Esophagus mucosa (tissue), 1 donor: ENCODE results near the gene NT5DC2. TPM values are rescaled to one million over a fixed set of nuclear protein-coding genes. Genes with fewer than 3 reads are reported as not detected.

ENCODE experiments used
- ATAC-seq: fragments of 200-7000 bp; cut with Tn5 transposase; one replicate; pipeline ENCODE4 v1.9.1; 2020
- total RNA-seq: library from RNA; stranded (reverse); gene quantifications from one replicate; pipeline ENCODE4 v1.2.4, GENCODE V29; 2023
- donor health status: DM: yes; HTN: yes; CAD: no.

NT5DC2 gene
- total RNA-seq, 1 donor from 2014 or later = 55.0 TPM

DNA sequence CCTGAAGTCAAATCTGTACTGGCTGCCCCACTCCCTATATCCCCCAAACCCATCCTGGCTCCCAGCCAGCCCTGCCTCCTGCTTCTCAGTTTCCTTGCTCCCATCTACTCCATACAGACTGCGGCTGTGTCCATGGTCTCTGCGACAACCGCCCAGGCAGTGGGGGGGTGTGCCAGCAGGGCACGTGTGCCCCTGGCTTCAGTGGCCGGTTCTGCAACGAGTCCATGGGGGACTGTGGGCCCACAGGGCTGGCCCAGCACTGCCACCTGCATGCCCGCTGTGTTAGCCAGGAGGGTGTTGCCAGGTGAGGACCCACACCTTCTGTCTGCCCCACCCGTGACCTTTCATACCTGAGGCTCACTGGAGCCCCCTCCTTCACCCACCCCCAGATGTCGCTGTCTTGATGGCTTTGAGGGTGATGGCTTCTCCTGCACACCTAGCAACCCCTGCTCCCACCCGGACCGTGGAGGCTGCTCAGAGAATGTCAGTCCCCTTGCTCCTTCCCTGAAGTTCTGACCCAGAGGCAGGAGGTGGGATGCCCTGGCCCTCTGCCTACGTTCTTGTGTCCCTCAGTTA, 23.8 kb downstream of the NT5DC2 start:
- no peak for ATAC-seq

DNA sequence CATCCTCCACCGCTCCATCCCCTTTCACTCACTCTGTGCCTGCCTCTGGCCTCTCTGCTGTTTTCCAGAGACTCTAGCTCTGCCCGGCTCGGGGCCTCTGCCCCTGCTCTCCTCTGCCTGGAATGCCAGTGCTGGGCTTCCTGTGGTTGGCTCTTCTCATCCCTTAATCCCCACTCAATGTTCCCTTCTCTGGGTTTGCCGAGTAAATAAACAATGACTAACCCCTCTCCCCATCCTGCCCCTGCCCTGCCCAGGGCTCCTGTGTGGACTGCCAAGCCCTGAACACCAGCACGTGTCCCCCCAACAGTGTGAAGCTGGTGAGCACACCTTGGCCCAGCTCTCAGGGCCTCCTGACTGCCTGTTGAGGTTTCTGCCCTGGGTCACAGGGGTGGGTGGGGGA, 26.3 kb downstream of the NT5DC2 start:
- peak; percentile 36 for ATAC-seq

DNA sequence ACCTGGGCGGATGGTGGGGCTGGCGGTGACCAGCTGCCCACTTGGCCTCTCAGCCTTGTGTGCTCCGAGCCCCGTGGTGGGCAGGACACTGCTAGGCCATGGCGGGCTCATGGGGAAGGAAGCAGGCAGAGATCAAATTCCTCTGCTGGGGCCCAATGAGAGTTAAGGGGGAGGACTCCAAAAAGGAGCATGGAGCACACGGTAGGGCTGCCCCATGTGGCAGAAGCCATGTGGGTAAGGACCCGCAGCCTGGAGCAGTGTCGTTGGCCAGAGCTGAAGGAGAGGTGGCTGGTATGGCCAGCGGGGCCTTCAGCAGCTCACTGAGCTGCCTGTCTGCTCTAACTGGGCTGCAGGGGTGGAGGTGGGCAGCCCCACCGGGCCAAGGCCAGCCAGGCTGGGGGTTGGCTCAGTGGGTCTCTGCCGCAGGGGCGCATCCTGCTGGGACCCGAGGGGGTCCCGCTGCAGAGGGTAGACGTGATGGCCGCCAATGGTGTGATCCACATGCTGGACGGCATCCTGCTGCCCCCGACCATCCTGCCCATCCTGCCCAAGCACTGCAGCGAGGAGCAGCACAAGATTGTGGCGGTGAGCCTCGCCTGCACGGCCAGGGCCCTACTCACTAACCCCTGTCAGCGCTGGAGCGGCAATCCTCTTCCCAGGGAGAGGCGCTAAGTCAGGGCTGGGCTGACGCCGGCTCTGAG, 27.2 kb downstream of the NT5DC2 start:
- no peak for ATAC-seq

DNA sequence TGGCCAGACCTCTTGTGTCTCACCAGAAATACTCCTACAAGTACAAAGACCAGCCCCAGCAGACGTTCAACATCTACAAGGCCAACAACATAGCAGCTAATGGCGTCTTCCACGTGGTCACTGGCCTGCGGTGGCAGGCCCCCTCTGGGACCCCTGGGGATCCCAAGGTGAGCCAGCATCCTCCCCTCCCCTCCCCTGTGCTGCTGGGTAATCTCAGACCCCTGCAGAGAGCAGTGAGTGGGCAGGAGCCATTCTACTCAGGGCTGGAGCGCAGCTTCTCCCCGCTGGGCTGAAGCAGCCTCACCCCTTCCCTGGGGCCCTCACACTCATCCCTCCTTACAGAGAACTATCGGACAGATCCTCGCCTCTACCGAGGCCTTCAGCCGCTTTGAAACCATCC, 28.7 kb downstream of the NT5DC2 start:
- ATAC-seq = no peak

DNA sequence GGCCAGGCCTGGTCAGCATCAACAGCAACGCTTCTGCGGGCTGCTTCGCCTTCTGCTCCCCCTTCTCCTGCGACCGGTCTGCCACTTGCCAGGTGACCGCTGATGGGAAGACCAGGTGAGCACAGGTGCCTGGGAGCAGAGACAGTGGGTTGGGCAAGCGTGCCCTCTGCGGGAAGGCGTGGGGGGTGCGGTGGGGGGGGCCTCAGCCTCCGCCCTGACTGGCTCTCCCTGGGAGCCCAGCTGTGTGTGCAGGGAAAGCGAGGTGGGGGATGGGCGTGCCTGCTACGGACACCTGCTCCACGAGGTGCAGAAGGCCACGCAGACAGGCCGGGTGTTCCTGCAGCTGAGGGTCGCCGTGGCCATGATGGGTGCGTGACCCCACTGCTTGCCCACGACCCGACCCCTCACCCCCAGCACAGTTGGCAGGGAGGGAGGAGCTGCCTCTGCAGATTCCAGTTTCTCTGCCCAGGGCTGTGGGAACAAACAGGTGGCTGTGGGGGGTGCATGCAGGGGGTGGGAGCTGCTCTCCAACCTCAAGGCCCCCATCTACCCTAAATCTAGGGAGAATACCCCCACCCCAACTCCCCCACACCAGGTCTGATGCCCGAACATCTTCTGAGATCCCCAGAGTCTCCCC, 29.8 kb downstream of the NT5DC2 start:
- no peak for ATAC-seq

DNA sequence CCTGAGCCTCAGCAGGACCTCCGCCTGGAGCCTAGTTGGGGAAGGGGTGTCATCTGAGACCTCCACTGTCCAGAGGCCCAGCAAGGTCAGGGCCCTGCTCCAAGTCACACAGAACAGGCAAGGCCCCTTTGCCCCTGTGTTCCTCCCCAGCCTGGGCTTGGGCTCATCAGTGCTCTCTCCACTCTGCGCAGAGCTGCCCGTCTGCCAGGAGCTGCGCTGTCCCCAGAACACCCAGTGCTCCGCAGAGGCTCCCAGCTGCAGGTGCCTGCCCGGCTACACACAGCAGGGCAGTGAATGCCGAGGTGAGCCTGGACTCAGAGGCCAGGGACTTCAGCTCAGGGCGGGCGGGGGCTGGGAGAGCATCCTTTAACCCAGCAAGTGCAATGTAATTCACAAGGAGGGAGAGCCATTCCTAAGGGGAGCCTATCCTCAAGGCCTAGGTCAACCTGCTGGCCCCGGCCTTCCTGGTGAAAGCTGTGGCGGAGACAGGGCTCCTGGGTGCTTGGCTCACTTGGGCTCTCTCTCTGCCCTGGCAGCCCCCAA, 30.8 kb downstream of the NT5DC2 start:
- ATAC-seq = no peak

DNA sequence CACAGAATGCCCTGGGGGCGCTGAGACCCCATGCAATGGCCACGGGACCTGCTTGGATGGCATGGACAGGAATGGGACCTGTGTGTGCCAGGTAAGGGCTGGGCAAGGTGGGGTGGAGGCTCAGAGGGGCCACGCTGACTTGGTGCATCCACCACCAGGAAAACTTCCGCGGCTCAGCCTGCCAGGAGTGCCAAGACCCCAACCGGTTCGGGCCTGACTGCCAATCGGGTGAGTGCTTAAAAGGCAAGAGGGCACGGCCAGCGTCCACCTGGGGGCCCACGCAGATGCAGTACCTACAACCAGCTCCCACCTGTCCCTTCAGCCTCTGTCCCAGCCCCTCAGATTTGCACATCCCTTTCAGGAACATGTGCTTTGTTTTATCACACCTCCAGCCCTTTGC, 31.7 kb downstream of the NT5DC2 start:
- ATAC-seq = no peak

DNA sequence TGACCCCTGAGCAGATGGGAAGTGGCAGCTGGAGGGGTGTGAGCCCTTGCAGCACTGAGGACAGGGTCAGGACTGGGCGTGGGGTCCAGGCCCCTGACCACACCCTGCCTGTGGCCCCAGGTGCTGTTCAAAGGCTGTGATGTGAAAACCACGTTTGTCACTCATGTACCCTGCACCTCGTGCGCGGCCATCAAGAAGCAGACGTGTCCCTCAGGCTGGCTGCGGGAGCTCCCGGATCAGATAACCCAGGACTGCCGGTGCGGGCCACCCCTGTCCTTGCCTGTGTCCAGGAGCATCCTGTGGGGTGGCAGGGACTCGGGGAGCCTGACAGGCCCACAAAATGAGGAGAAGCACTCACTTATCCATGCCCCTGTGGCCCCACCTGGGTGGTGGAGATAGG, 32.6 kb downstream of the NT5DC2 start:
- no peak for ATAC-seq

DNA sequence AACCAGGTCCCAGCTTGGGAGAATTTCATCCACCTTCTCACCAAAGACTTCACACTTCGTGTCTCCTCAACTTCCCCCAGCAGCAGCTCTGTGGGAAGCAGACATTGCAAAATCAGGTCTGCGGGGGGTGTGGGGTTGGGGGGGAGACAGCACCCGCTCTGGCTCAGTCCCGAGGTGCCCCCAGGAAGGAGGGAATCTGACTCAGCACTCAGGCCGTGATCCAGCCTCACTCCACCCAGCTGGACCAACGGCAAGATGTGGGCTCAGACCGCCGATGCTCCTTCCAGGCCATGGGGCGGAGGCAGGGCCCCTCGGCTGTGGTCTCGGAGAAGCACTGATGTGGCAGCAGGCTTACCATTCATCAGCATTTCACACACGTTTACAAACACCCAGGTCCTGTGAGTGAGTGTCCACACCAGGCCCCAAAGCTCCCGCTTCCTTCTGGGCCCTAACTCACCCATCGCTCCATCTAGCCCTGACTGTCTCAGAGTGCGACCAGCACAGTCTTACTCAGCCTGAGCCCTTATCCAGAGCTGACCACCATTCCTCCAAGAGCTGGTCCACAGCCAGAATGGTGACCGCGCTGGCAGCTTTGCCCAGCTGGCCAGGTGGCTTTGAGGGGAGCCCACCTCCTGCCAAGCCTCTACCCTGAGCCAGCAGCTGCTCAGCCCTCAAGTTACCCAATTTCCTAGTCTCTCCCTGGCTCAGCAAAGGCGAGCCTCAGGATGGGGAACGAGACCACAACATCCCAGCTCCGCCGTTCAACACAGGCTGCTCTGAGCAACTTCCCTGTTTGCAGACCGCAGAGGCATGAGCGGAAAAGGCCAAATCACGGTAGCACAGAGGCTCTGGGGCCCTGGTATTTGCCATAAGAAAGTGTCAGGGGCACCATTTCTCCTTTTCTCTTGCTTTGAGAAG, 35.3 kb downstream of the NT5DC2 start:
- no peak for ATAC-seq

DNA sequence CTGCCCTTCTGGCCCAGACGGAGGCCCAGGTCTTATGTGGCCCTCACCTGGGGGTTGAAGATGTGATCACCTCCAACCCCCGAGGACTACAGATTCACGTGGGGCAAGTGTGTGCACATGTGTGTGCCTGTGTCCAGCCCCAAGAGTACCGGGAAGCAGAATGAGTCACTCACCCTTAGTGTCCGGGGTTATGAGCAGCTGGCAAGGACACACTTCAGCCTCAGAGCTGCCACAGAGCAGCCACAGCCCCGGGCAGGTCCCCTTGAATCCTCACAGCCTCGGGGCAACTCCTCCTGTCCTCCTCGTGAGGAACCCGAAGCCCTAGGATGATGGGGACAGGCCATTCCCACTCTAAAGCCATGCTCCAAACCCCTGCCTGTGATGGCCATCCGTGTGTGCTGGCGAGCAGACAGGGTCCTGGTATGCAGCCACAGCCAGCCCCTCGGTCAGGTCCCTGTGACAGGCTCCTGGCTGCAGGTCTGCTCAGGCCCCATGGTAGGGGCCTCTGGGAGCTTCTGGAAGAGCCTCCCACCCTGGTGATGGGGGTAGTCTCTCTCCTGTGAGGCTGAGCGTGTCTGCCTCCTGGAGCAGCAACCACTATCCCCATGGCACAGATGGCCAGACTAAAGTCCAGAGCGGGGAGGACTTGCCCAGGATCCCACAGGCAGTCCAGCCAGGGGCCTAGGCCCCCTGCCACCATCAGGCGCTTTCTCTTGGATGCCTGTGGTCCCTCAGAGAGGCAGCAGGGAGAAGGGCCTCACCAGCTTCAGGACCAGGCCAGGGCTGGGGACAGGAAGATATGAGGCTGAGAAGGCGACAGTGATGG, 37.7 kb downstream of the NT5DC2 start:
- peak; percentile 72 for ATAC-seq

DNA sequence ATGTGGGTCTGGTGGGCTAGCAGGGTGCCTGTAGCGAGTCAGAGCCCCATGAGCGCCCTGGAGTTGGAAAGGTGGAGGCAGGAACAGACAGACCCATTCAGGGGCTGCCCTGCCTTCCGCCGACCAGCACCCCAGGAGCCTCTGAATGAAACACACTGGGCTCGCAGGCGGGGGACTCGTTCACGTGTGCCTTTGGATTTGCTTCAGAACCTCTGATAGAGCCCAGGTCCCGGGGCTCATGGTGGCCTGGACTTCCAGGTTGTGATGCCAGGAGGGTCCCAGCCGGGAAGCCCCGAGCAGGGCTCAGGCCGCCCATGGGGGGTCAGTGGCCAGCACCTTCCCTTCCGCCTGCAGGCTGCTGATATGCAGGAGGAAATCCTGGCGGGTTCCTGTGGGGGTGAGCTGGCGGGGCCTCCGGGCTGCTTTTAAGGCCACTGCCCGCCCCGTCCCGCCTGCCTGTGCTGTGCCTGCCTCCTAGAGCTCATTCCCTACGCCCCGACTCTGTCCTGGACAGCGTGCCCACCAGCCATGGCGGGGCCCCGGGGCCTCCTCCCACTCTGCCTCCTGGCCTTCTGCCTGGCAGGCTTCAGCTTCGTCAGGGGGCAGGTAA, 38.7 kb downstream of the NT5DC2 start, which contains the start of gene STAB1:
STAB1 (plus strand) TSS at position 453 of the 610 bp plus-strand sequence; CDS start at position 529, 76 bp downstream.
- ATAC-seq = peak; percentile 39

DNA sequence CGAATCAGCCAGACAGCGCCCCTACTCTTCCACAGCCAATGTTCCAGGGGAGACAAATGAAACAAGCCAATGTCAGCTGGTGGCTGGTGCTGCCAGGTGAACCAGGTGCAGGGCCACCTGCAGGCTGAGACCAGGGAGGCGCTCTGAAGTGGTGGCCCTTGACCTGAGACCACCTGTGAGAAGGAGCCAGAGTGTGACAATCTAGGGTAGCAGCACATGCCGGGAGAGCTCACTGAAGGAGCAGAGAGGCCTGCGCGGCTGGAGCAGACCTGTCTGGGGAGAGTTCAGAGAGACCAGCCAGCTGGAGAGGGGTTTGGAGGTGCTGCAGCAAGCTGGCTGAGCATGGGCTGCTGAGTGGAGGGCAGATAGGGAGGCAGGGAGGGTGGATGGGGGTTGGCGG, 39.2 kb downstream of the NT5DC2 start:
- no peak for ATAC-seq

DNA sequence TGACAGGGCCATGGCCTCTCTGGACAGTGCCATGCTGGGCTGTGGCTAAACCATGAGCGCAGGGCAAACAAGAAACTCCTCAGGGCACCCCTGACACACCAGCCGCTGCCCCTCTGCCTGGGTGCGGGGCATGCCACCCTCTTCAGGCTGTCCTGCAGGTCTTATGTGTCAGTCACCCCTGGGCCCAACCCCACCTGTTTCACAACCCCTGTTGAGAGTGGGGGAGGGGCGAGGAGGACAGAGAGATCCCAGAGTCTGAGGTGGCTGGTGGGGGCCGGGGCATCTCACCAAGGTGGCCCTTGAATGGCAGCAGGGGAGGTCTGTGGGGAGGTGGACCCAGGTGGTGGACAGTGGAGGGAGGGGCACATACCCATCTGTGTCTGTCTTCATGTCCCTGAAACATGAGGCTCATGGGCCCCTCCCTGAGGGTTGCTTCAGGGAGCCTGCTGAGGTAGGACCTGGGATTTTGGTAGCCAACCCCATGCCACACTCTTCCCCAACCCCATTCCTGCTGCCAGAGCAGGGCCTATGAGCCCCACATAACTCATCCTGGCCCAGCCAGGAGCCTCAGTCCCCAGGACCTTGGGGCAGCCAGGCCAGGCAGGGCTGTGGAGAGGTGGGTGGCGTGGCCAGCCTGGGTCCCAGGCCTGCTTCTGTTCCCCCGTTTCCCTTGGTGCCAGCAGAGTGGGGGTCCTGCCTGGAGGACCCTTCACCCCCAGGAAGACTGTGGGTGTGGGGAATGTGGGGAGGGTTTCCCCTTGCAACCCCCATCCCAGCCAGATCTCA, 40.2 kb downstream of the NT5DC2 start:
- ATAC-seq = no peak

DNA sequence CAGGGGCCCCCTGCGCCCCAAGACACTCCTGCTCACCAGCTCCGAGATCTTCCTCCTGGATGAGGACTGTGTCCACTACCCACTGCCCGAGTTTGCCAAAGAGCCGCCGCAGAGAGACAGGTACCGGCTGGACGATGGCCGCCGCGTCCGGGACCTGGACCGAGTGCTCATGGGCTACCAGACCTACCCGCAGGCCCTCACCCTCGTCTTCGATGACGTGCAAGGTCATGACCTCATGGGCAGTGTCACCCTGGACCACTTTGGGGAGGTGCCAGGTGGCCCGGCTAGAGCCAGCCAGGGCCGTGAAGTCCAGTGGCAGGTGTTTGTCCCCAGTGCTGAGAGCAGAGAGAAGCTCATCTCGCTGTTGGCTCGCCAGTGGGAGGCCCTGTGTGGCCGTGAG, 41.6 kb downstream of the NT5DC2 start:
- ATAC-seq = no peak

DNA sequence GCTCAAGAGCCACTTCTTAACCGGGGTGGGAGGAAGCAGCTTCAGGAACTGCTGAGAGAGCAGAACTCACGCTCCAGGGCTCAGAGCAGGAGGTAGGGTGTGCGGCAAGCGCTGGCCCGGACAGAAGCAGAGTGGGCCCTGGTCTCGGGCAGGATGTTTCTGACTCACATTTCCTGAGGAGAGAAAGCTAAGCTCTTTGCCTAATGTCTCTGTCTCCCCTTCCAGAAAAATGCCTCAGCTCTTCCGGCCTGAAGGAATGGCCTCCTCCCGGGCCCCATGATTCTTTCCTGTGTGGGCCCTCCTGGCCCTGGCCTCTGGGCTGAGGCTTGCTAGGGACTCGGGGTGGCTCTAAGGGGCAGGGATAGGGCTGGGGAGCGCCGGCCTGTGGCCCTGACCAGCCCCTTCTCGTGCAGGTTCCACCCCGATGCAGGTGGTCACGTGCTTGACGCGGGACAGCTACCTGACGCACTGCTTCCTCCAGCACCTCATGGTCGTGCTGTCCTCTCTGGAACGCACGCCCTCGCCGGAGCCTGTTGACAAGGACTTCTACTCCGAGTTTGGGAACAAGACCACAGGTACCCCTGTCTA, 42.6 kb downstream of the NT5DC2 start:
- ATAC-seq = peak; percentile 3

DNA sequence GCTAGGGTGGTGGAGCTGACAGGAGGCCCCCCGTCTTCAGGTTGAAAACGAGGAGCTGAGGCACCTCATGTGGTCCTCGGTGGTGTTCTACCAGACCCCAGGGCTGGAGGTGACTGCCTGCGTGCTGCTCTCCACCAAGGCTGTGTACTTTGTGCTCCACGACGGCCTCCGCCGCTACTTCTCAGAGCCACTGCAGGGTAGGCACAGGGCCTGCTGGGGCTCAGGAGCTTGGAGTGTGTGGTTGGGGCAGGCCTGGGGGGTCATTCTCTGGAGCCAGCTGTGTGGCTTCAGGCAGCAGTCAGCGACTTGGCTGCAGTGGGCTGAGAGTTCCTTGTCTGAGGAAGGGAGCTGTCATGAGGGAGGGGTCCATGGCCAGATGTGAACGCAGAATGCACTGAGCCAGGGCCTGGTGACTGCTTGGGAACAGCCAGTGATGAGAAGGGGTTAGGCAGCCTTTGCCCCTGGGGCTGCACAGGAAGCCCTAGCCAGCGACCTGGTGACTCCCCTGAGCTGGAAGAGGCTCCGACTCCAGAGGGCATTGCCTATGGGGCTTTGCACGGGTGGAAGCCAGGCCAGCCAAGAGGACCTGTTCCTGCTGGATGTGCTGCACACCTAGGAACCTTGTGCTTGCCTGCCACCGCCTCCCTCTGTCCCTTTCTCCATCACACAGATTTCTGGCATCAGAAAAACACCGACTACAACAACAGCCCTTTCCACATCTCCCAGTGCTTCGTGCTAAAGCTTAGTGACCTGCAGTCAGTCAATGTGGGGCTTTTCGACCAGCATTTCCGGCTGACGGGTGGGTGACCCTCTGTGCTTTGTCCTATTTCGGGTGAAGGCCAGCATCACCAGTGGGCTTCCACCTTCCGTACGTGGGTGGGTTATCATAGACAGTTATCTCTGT, 43.4 kb downstream of the NT5DC2 start:
- ATAC-seq = no peak

DNA sequence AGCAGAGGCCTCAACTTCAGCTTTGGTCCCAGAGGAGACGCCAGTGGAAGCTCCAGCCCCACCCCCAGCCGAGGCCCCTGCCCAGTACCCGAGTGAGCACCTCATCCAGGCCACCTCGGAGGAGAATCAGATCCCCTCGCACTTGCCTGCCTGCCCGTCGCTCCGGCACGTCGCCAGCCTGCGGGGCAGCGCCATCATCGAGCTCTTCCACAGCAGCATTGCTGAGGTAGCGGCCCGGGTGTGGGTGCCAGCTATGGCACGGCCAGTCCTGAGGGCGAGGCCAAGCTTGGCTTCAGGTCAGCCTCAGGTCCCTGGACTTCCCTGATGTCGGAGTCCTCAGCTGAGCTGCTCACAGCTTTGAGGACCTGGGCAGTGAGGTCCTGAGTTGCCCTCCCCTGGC, 44.2 kb downstream of the NT5DC2 start:
- ATAC-seq = no peak

DNA sequence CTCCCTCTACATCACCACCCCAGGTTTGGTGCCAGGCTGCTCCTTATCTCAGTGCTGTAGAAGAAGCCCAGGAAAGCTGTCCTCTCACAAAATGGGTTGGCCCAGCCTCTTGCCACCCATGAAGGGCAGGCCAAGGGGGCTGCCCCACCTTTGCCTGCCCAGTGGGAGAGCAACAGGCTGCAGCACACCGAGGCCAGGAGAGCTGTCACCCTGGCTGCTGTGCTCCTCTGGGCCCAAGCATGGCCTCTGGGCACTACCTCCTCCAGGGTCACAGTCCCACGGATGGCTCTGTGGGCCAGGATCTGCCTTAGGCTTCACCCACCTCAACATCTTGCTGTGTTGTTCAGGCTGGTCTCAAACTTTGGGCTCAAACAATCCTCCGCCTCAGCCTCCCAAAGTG, 44.9 kb downstream of the NT5DC2 start:
- ATAC-seq = no peak
